A673 (cell line): ENCODE measurements around the gene NUP188. TPM values are rescaled to one million over a fixed set of nuclear protein-coding genes. Genes with fewer than 3 reads are reported as not detected.

Experiments
- BruUV-seq: library from RNA; stranded (reverse); fragments of 400-500 nt; replicated peaks from 2 replicates; lab custom pipeline; 2021; lab: Mats Ljungman, UMichigan
- CTCF ChIA-PET: fragments of 300-600 bp; sonication (Branson Sonifier 250); formaldehyde crosslinking; loops from one replicate; lab custom pipeline; 2022; ENCODE audit warnings: antibody characterized with exemption; lab: Charles Lee
- POLR2A ChIA-PET: fragments of 300-600 bp; sonication (Branson Sonifier 250); formaldehyde crosslinking; loops from one replicate; lab custom pipeline; 2022; ENCODE audit warnings: antibody characterized with exemption; ENCODE audit not compliant: low non-redundant PET; lab: Charles Lee
- DNase-seq: peaks from one replicate; pipeline ENCODE4 v3.0.0-alpha.2; 2015; ENCODE audit warnings: low spot score
- H3K27ac ChIP-seq: fragments of 200-600 bp; sonication (generic); 2 replicates; pipeline ENCODE4 v1.5.1; 2016; ENCODE audit warnings: mixed run types, low read depth, mild to moderate bottlenecking, mixed read lengths, antibody characterized with exemption, low read length; ENCODE audit not compliant: poor library complexity, severe bottlenecking
- H3K27me3 ChIP-seq: fragments of 200-600 bp; sonication (generic); replicated peaks from 2 replicates; pipeline ENCODE4 v1.6.1; 2017; ENCODE audit warnings: mixed run types, low read depth, mild to moderate bottlenecking, mixed read lengths, antibody characterized with exemption, low read length; ENCODE audit not compliant: insufficient read depth, poor library complexity
- H3K36me3 ChIP-seq: fragments of 200-600 bp; sonication (generic); 2 replicates; pipeline ENCODE4 v1.6.1; 2016; ENCODE audit warnings: mixed run types, mild to moderate bottlenecking, mixed read lengths, antibody characterized with exemption, low read length; ENCODE audit not compliant: insufficient read depth, poor library complexity, severe bottlenecking
- H3K4me1 ChIP-seq: fragments of 200-600 bp; sonication (generic); 2 replicates; pipeline ENCODE4 v1.6.1; 2017; ENCODE audit warnings: mixed run types, mild to moderate bottlenecking, mixed read lengths, antibody characterized with exemption, low read length; ENCODE audit not compliant: insufficient read depth, poor library complexity, severe bottlenecking
- H3K4me3 ChIP-seq: fragments of 200-600 bp; sonication (generic); 2 replicates; pipeline ENCODE4 v1.5.1; 2016; ENCODE audit warnings: low read depth, mixed run types, mild to moderate bottlenecking, mixed read lengths, low read length; ENCODE audit not compliant: poor library complexity, severe bottlenecking
- H3K9me3 ChIP-seq: fragments of 200-600 bp; sonication (generic); 2 replicates; pipeline ENCODE4 v1.6.1; 2016; ENCODE audit warnings: mixed run types, low read depth, mild to moderate bottlenecking, mixed read lengths, antibody characterized with exemption, low read length; ENCODE audit not compliant: poor library complexity, severe bottlenecking
- EZH2 ChIP-seq: fragments of 200-600 bp; sonication (generic); IDR thresholded peaks from 2 replicates; pipeline ENCODE4 v1.6.1; 2017; ENCODE audit warnings: borderline replicate concordance, low read depth, mild to moderate bottlenecking, mixed read lengths, antibody characterized with exemption, low read length; ENCODE audit not compliant: poor library complexity, severe bottlenecking
- intact Hi-C: fragments of 100-400 bp; cut with micrococcal nuclease; formaldehyde crosslinking; loops from one replicate; pipeline ENCODE4 v1.10.0; 2022; ENCODE audit not compliant: unreplicated experiment
- total RNA-seq: library from RNA; stranded (reverse); gene quantifications from 2 replicates; pipeline ENCODE4 v1.2.3, GENCODE V29; 2021
- TF ChIP-seq, protein P1 (sequence below): fragments of 300-800, 200-600 bp; sonication (generic); conservative IDR thresholded peaks from 2 replicates; pipeline ENCODE4 v1.5.1; 2017; ENCODE audit warnings: low read depth, mild to moderate bottlenecking, antibody characterized with exemption, low read length, moderate library complexity, mixed read lengths

Gene NUP188
- total RNA-seq, 1 experiment from 2014 or later, result 170 TPM

DNA sequence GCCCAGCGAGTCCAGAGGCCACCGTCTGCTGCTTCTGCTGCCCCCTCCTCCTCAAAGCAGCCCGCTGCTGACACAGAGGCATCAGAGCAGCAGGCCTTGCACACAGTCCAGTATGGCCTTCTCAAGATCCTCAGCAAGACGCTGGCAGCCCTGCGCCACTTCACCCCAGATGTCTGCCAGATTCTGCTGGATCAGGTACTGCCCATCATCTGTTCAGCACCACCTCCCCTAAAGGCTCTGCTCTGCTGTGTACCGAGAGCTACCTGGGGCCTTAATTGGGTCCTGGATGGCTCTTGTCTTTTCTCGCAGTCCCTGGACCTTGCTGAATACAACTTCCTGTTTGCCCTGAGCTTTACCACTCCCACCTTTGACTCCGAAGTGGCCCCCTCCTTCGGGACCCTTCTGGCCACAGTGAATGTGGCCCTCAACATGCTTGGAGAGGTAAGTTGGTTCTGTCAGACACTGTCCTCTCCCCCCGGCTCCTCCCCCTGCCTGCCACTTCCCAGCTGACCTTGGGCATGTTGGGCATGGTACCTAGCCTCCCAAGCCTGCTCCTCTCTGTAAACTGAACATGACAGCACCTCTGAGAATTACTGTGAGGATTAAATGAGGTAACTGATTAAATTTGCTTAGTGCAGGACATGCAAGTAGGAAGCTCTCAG, 58.0 kb downstream of the NUP188 start:
- Histone ChIP-seq H3K4me3 (no peak overlapping the region), H3K36me3 (peaks cover 57% of the 10 kb centered on the region), H3K4me1 (no peaks in the 10 kb centered on the region), H3K27me3 (no peaks in the 10 kb centered on the region), H3K27ac (peak overlapping the region; percentile 21), H3K9me3 (no peaks in the 10 kb centered on the region)
- intact Hi-C loops, result loop anchor here (5.0 kb wide), 1 partner anchor 607 kb away; no protein-coding TSS in a partner anchor
- BruUV-seq, result no TSS peak
- DNase-seq, result no peak
- ChIA-PET CTCF (no interaction called here), POLR2A (no interaction called here)
- TF ChIP-seq EZH2, result no peak

GRCh38 chr9:129006328-129007034, 59.0 kb downstream of the NUP188 start:
- POLR2A ChIA-PET, result no interaction called here
- no peaks in the 10 kb centered on the region for H3K4me1 ChIP-seq
- no peaks in the 10 kb centered on the region for H3K9me3 ChIP-seq
- peaks cover 53% of the 10 kb centered on the region for H3K36me3 ChIP-seq
- TF ChIP-seq EZH2, result no peak
- TF ChIP-seq, protein P1, sequence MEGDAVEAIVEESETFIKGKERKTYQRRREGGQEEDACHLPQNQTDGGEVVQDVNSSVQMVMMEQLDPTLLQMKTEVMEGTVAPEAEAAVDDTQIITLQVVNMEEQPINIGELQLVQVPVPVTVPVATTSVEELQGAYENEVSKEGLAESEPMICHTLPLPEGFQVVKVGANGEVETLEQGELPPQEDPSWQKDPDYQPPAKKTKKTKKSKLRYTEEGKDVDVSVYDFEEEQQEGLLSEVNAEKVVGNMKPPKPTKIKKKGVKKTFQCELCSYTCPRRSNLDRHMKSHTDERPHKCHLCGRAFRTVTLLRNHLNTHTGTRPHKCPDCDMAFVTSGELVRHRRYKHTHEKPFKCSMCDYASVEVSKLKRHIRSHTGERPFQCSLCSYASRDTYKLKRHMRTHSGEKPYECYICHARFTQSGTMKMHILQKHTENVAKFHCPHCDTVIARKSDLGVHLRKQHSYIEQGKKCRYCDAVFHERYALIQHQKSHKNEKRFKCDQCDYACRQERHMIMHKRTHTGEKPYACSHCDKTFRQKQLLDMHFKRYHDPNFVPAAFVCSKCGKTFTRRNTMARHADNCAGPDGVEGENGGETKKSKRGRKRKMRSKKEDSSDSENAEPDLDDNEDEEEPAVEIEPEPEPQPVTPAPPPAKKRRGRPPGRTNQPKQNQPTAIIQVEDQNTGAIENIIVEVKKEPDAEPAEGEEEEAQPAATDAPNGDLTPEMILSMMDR, result peak; percentile 96
- CTCF ChIA-PET, result no interaction called here
- peak overlapping the region; percentile 18 for H3K27ac ChIP-seq
- TSS peak; percentile 90 for BruUV-seq
- peak; percentile 87 for DNase-seq
- intact Hi-C loops, result loop anchor here (5.0 kb wide), 1 partner anchor 606 kb away; no protein-coding TSS in a partner anchor
- H3K4me3 ChIP-seq, result no peak overlapping the region
- H3K27me3 ChIP-seq, result no peaks in the 10 kb centered on the region

- Histone ChIP-seq H3K36me3 (peaks cover 46% of the 10 kb centered on the region), H3K9me3 (no peaks in the 10 kb centered on the region), H3K4me3 (no peak overlapping the region), H3K27me3 (no peaks in the 10 kb centered on the region), H3K4me1 (no peaks in the 10 kb centered on the region), H3K27ac (no peak overlapping the region)
- no peak for TF ChIP-seq EZH2
- TF ChIP-seq, protein P1, result no peak
- intact Hi-C loops, result loop anchor here (5.0 kb wide), 1 partner anchor 605 kb away; no protein-coding TSS in a partner anchor
- no peak for DNase-seq
- no TSS peak for BruUV-seq
- CTCF ChIA-PET, result interaction anchor here (0.5 kb wide), 1 partner anchor 32 kb away, joined by 4 read pairs; no protein-coding TSS in a partner anchor
- POLR2A ChIA-PET, result no interaction called here
Measured at GRCh38 chr9:129007035-129007765, 59.7 kb downstream of the NUP188 start.
